T-helper 2 cell treated with Interferon-gamma antibody and Interleukin-4, amounts not matched to agents 5 μg/mL and 100 μg/mL, for 36 hours (primary cell): Measurements from ENCODE around the gene OR52K1.

Source experiments
- DNase-seq: peaks from one replicate; pipeline ENCODE4 v3.0.0; 2021; ENCODE audit warnings: low spot score
- H3K27ac Mint-ChIP-seq: one replicate; pipeline ENCODE4 v1.8.0; 2021; ENCODE audit warnings: mild to moderate bottlenecking, mixed read lengths
- H3K27me3 Mint-ChIP-seq: one replicate; pipeline ENCODE4 v1.8.0; 2021; ENCODE audit warnings: low read depth, mixed read lengths
- H3K36me3 Mint-ChIP-seq: one replicate; pipeline ENCODE4 v1.8.0; 2021; ENCODE audit warnings: low read depth, mixed read lengths
- H3K4me1 Mint-ChIP-seq: one replicate; pipeline ENCODE4 v1.8.0; 2021; ENCODE audit warnings: low read depth, mixed read lengths
- H3K4me3 Mint-ChIP-seq: one replicate; pipeline ENCODE4 v1.8.0; 2022; ENCODE audit warnings: mild to moderate bottlenecking, moderate library complexity, mixed read lengths
- H3K9me3 Mint-ChIP-seq: one replicate; pipeline ENCODE4 v1.8.0; 2021; ENCODE audit warnings: mixed read lengths

OR52K1 gene

DNA sequence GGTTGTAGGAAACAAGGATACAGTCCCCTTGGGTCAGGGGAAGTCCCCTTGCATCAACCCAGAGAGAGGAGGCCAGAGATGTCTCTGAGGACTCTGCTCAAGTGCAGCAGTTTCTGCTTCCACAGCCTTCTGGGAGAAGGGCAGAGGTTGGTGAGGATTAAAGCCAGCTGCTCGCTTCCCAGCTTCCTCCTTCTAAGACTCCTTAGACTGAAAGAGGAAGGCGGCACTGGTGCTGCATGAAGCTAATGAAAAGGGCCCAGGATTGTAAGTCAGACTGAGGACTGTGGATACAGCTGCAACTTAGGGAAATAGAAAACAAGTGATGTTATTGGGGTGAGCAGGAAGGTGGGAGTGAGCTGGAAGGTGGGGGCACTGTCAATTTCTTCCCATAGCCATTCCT is at the start of gene OR52K1:
OR52K1 (plus strand) TSS at position 202 of the 400 bp plus-strand sequence. CDS start 6,255 bp downstream, outside the sequence.
- no peak within 1 kb of the TSS for H3K27ac Mint-ChIP-seq
- H3K9me3 Mint-ChIP-seq = no peaks in the 10 kb centered on the region
- no peaks in the 10 kb centered on the region for H3K36me3 Mint-ChIP-seq
- peaks cover 4% of the 10 kb centered on the region for H3K4me1 Mint-ChIP-seq
- no peak for DNase-seq
- peaks cover 5% of the 10 kb centered on the region for H3K27me3 Mint-ChIP-seq
- no peak within 1 kb of the TSS for H3K4me3 Mint-ChIP-seq

DNA sequence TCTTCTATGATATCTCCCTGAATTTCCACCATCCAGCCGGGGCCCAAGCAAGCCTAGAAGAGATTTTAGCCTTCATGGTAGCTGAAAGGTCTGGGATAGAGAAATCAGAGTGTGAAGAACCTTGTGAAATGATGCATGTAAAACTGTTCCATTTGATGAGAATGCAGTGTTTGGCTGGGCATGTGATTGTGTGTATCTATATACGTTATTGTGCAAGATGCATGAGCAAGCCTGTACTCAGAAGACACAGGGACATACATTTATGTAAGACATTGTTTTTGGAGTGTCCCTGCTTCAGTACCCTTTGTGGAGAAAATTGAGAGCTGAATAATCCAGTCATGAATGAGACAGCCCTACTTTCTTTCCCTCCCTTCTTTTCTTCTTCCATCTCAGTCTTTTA is 48.6 kb upstream of the OR52K1 start:
- no peaks in the 10 kb centered on the region for H3K27me3 Mint-ChIP-seq
- H3K27ac Mint-ChIP-seq = no peak overlapping the region
- no peaks in the 10 kb centered on the region for H3K4me1 Mint-ChIP-seq
- no peaks in the 10 kb centered on the region for H3K9me3 Mint-ChIP-seq
- no peak for DNase-seq
- H3K36me3 Mint-ChIP-seq = no peaks in the 10 kb centered on the region
- no peak overlapping the region for H3K4me3 Mint-ChIP-seq

DNA sequence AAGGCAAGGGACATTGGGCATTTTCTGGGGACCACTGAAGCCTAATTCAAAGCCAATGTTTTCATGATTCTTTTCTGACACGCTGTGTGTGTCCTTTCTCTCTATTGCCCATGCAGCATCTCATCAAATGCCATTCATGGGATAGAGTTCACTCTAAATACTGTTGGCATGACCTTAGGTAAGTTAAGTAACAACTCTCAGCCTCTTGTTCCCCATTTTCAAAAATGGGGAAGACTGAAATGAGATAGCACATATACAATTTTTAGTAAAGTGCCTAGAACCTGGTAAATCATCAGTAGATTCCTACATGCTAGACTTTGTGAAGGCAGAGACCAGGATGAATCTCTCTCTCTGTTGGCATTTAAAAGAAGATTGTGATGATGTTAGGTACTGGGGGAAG is 46.0 kb upstream of the OR52K1 start:
- Mint-ChIP-seq H3K27me3 (no peaks in the 10 kb centered on the region), H3K4me3 (no peak overlapping the region), H3K27ac (no peak overlapping the region), H3K9me3 (no peaks in the 10 kb centered on the region), H3K4me1 (no peaks in the 10 kb centered on the region), H3K36me3 (no peaks in the 10 kb centered on the region)
- DNase-seq = no peak

DNA sequence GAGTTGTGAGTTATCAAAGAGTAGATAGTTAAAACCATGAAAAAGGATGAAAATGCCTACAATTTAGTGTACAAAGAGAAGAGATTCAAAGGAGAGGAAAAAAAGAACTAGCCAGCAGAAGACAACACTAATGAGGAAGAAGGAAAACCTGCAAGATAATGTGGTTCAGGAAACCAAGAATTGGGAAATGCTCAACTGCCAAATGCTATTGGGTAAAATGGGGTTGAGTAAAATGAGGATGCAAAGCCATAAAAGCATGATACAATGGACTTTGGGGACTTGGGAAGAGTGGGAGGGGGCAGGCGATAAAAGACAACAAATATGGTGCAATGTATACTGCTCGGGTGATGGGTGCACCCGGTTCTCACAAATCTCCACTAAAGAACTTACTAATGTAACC is 40.9 kb upstream of the OR52K1 start:
- Mint-ChIP-seq H3K36me3 (no peaks in the 10 kb centered on the region), H3K27me3 (no peaks in the 10 kb centered on the region), H3K4me1 (no peaks in the 10 kb centered on the region), H3K4me3 (no peak overlapping the region), H3K9me3 (no peaks in the 10 kb centered on the region), H3K27ac (no peak overlapping the region)
- no peak for DNase-seq

DNA sequence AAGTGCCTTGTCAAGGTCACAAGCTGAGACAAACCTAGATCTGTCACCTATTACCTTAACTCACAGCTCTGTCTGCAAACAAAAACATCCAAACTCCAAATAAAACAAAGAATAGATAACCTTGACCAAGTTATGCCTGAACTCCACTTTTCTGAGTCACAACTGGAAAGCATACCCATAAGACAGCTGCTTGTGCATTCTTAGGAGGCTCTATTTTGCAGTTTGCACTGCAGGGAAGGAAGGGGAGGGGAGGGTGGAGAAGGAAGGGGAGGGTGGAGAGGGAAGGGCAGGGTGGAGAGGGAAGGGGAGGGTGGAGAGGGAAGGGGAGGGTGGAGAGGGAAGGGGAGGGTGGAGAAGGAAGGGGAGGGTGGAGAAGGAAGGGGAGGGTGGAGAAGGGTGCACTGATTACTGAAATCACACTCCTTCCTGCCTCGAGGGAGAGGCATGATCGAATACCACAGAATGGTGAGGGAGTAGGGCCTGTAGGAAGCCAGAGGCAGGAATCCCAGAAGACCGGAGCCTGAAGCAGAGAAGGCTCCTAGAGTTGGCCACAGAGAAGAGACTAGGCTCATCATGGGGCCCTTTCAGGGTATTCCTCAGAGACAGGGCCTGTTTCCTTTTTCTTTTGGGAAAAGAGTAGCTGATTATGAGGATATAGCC is 39.1 kb upstream of the OR52K1 start:
- no peaks in the 10 kb centered on the region for H3K4me1 Mint-ChIP-seq
- no peaks in the 10 kb centered on the region for H3K36me3 Mint-ChIP-seq
- no peak for DNase-seq
- H3K4me3 Mint-ChIP-seq = no peak overlapping the region
- H3K27ac Mint-ChIP-seq = no peak overlapping the region
- H3K9me3 Mint-ChIP-seq = no peaks in the 10 kb centered on the region
- no peaks in the 10 kb centered on the region for H3K27me3 Mint-ChIP-seq

DNA sequence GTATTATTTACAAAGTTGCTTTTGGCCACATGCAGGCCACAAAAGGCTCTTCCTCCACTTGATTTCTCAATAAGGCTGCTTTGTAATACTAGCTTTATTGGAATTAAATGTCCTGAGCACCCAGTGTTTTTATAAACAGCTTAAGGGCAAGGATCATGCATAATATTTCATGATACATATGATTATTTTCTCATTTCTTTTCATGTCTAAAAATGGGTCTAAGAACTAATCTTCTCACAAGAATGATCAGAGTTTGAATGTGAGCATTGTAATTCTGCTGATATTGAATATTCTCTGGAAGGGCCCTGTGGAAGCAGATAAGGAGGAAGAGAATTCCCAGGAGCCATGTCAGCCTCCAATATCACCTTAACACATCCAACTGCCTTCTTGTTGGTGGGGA is 33.5 kb upstream of the OR52K1 start, which contains the start of gene OR52K2:
OR52K2 (plus strand) TSS at position 301 of the 400 bp plus-strand sequence; CDS start at position 346, 45 bp downstream.
- H3K27ac Mint-ChIP-seq = no peak within 1 kb of the TSS
- H3K4me3 Mint-ChIP-seq = no peak within 1 kb of the TSS
- no peaks in the 10 kb centered on the region for H3K27me3 Mint-ChIP-seq
- no peaks in the 10 kb centered on the region for H3K36me3 Mint-ChIP-seq
- DNase-seq = no peak
- H3K9me3 Mint-ChIP-seq = no peaks in the 10 kb centered on the region
- H3K4me1 Mint-ChIP-seq = peaks cover under 1% of the 10 kb centered on the region

DNA sequence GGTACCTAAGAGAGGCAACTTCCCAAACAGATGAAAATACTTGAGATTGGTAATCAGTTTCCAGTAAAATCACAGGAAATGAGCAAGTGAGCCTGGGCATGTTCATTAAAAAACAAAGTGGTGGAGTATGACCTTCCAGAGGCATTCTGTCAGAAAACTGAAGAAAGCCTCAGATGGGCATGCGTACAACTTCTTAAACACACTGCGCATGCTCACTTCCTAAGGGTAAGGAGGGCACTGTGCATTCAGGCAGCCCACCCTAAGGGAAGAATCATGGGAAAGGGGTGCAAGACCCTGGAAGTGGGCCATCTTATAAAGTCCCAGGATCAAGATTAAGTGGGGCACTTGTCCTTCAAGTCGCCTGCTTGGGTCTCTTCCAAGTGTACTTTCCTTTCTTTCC is 29.3 kb upstream of the OR52K1 start:
- no peak for DNase-seq
- Mint-ChIP-seq H3K9me3 (peaks cover 3% of the 10 kb centered on the region), H3K4me3 (no peak overlapping the region), H3K27me3 (no peaks in the 10 kb centered on the region), H3K27ac (no peak overlapping the region), H3K4me1 (peaks cover 6% of the 10 kb centered on the region), H3K36me3 (no peaks in the 10 kb centered on the region)

DNA sequence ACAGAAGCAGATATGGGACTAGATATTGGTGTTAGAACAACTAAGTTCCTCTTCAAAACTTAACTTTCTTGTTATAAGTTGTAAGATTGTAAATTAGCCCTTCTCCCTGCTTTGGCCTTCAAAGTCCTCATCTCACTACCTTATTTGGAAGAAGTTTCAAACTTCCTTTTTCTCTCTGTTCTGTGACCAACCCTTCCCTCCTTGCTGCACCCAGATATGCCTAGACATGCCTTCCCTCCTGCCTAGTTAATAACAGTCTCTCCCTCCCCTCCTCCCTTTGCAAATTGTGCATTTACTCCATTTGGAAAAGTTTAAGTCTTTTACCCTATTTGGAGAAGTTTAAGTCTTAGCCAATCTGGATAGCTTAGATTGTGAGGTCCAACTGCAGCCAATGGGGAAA is 28.4 kb upstream of the OR52K1 start:
- H3K9me3 Mint-ChIP-seq = peaks cover 3% of the 10 kb centered on the region
- peaks cover 7% of the 10 kb centered on the region for H3K4me1 Mint-ChIP-seq
- H3K4me3 Mint-ChIP-seq = no peak overlapping the region
- peaks cover 3% of the 10 kb centered on the region for H3K27me3 Mint-ChIP-seq
- H3K27ac Mint-ChIP-seq = no peak overlapping the region
- H3K36me3 Mint-ChIP-seq = no peaks in the 10 kb centered on the region
- DNase-seq = no peak

DNA sequence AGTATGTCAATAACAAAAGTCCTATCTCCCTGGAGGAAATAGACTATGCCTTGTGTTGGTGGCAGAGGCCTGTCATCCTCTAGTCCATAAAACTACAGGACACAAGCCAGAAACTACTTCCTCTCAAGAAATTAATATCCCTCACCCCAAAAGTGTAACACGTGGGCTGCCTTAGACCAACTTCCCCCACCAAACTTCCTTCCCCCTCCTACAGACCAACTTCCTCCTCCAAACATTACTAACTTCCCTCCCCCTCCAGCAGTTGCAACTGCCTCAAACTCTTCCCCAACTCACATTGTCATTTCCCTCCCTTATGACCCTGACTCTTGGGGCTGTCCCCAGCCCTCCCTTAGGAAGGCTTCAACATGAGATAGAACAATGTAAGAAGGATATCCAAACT is 27.0 kb upstream of the OR52K1 start:
- no peak overlapping the region for H3K27ac Mint-ChIP-seq
- peaks cover 3% of the 10 kb centered on the region for H3K9me3 Mint-ChIP-seq
- H3K27me3 Mint-ChIP-seq = peaks cover 3% of the 10 kb centered on the region
- no peak overlapping the region for H3K4me3 Mint-ChIP-seq
- H3K4me1 Mint-ChIP-seq = peaks cover 8% of the 10 kb centered on the region
- H3K36me3 Mint-ChIP-seq = no peaks in the 10 kb centered on the region
- DNase-seq = no peak

DNA sequence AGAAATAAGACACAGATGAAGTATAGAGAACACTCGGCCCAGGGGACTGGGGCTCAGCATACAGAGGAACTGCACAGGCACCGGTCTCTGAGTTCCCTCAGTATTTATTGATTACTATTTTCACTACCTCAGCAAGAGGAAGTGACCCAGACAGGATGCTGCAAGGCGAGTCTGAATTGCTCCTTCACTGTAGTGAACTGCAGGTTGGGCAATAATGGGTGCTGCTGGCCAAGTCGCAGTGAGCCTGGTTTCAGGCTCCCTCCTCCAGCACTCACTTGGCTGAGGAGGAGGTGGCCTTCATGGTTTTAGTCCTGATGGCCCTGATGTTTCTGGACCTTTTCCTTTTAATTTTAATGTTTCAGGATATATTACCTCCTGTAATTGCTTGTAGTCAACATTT is 22.9 kb upstream of the OR52K1 start:
- no peak overlapping the region for H3K4me3 Mint-ChIP-seq
- H3K27me3 Mint-ChIP-seq = peaks cover 3% of the 10 kb centered on the region
- peaks cover 11% of the 10 kb centered on the region for H3K4me1 Mint-ChIP-seq
- peaks cover 4% of the 10 kb centered on the region for H3K36me3 Mint-ChIP-seq
- no peak overlapping the region for H3K27ac Mint-ChIP-seq
- peaks cover 14% of the 10 kb centered on the region for H3K9me3 Mint-ChIP-seq
- DNase-seq = no peak

DNA sequence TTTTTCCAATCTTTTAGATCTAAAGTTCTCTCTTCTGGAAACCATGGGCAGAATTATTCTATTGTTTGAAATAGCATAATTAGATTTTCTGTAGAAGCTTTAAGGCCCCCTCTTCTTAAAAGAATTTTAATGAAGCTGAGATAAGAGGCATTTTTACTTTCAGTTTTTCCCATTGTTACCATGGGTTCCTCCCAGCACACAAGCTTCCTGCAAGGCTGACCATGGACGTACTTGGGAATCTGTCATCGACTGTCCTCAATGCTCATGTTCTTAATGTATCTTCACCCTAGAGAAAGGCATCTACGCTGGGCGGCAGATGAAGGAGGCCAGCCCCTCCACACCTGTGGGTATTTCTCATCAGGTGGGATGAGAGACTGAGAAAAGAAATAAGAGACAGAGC is 22.3 kb upstream of the OR52K1 start:
- Mint-ChIP-seq H3K9me3 (peaks cover 21% of the 10 kb centered on the region), H3K27me3 (peaks cover 3% of the 10 kb centered on the region), H3K27ac (no peak overlapping the region), H3K36me3 (peaks cover 7% of the 10 kb centered on the region), H3K4me1 (peaks cover 11% of the 10 kb centered on the region), H3K4me3 (no peak overlapping the region)
- no peak for DNase-seq

DNA sequence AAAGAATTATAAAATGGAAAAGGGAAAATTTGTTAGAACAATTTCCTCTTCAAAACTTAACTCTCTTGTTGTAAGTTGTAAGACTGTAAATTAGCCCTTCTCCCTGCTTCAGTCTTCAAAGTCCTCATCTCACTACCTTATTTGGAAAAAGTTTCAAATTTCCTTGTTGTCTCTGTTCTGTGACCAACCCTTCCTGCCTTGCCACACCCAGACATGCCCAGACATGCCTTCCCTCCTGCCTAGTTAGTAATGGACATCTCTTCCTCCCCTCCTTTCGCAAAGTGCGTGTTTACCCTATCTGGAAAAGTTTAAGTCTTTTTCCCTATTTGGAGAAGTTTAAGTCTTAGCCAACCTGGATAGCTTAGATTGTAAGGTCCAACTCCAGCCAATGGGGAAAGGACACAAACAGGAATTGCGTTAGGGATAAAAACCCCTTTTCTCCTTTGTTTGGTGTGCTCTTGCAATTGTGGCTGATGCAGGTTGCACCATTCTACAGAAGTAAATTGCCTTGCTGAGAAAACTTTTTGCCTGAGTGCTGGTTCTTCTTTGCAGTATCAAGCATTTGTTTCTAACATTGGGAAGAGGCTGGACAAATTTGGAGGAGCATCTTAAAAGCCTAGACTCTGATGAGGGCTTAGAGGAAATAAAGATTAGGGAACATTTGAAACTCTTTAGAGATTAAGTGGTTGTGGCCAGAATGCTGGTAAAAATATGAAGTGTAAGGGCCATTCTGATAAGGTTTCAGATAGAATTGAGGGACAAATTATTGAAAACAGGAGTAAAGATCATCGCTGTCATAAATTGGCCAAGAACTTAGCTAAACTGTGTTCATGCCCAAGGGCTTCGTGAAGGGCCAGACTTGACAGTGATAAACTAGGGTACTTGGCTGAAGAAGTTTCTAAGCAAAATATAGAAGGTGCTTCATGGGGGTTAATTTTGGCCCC is 18.0 kb upstream of the OR52K1 start:
- no peak for DNase-seq
- Mint-ChIP-seq H3K36me3 (peaks cover 7% of the 10 kb centered on the region), H3K27me3 (peaks cover under 1% of the 10 kb centered on the region), H3K9me3 (peaks cover 24% of the 10 kb centered on the region), H3K4me3 (no peak overlapping the region), H3K4me1 (peaks cover 6% of the 10 kb centered on the region), H3K27ac (no peak overlapping the region)

DNA sequence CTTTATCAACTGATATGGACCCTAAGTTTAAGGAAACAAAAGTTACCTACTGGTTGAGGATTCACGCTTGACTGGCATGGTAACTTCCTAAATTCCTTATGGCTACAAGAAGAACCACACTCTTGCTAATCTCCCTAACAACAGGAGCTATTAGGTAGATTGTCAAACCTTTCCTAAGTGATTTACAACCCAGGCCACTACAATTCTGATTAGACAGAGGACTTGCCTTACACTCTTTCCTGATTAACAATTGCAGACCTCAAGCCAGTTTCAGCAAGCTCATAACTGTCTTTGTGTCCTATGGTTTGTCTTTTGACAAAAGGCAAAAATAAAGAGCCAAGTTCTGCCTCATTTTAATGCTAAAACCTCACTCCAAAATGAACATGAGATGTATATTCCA is 17.0 kb upstream of the OR52K1 start:
- peaks cover 7% of the 10 kb centered on the region for H3K36me3 Mint-ChIP-seq
- H3K27ac Mint-ChIP-seq = no peak overlapping the region
- no peak for DNase-seq
- peaks cover 6% of the 10 kb centered on the region for H3K4me1 Mint-ChIP-seq
- H3K9me3 Mint-ChIP-seq = peaks cover 24% of the 10 kb centered on the region
- H3K4me3 Mint-ChIP-seq = no peak overlapping the region
- H3K27me3 Mint-ChIP-seq = peaks cover 5% of the 10 kb centered on the region

DNA sequence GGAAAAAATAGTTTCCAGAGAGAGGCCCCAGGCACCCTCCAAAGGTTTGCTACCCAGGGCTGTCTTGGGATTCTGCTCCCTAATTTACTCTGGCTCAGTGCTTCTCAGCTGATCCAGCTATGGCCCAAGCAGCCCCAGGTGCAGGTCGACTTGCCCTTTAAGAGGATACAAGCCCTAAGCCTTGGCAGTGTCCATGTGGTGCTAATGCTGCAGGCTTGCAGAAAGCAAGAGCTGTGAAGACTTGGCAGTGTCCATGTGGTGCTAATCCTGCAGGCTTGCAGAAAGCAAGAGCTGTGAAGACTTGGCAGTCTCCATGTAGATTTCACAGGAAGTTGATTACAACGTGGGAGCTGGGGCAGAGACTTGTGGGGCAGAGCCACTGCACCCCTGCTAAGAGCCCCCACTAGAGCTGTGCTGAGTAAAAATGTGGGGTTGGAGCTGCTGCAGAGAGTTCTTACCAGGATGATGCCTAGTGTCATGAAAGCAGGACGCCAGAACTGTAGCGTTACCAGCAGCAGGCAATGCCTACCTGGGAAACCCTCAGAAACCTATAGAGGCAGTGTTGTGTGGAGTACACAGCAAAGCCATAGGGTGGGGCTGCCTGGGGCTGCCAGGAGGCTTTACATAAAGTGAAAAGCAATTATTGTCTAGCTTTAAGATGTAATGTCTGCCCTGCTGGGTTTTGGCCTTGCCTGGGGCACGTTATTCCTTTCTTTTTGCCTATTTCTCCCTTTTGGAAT is 16.1 kb upstream of the OR52K1 start:
- Mint-ChIP-seq H3K4me3 (no peak overlapping the region), H3K9me3 (peaks cover 24% of the 10 kb centered on the region), H3K4me1 (peaks cover 6% of the 10 kb centered on the region), H3K27ac (no peak overlapping the region), H3K36me3 (peaks cover 7% of the 10 kb centered on the region), H3K27me3 (peaks cover 5% of the 10 kb centered on the region)
- no peak for DNase-seq
